Kidney (tissue), 14 donors: ENCODE data around the gene PGBD4. TPM values are rescaled to one million over a fixed set of nuclear protein-coding genes. Genes with fewer than 3 reads are reported as not detected.

ENCODE experiments used
- DNase-seq, 5 donors: peaks; one replicate each; pipeline ENCODE4 v3.0.0-alpha.2; 2013 to 2020
- FAIRE-seq: peaks from 2 replicates; lab custom pipeline; 2012; peaks lifted over from hg19 to GRCh38; lab: Jason Lieb, UNC
- H3K27ac ChIP-seq, 2 donors: one replicate each; pipeline ENCODE4 v1.7.0; 2013; ENCODE audit warnings: low read depth in 2 of 2, low read length in 2 of 2, inconsistent platforms in 1 of 2
- H3K27me3 ChIP-seq: one replicate; pipeline ENCODE4 v1.7.1; 2013; ENCODE audit warnings: low read length, inconsistent platforms; ENCODE audit not compliant: control insufficient read depth, insufficient read depth
- H3K36me3 ChIP-seq, 3 donors: one replicate each; pipeline versions ENCODE4 v1.7.0 to v1.7.1; 2013; ENCODE audit warnings: low read length in 3 of 3, control low read depth in 1 of 3, inconsistent platforms in 1 of 3; ENCODE audit not compliant: insufficient read depth in 3 of 3, control insufficient read depth in 2 of 3
- H3K4me1 ChIP-seq, 3 donors: one replicate each; pipeline versions ENCODE4 v1.7.0 to v1.7.1; 2013; ENCODE audit warnings: low read length in 3 of 3, inconsistent platforms in 1 of 3, low read depth in 1 of 3; ENCODE audit not compliant: control insufficient read depth in 2 of 3, insufficient read depth in 2 of 3
- H3K4me3 ChIP-seq, 3 donors: one replicate each; pipeline versions ENCODE4 v1.7.0 to v1.8.1; 2013; ENCODE audit warnings: low read length in 3 of 3, control low read depth in 1 of 3, inconsistent platforms in 1 of 3
- H3K9ac ChIP-seq, 3 donors: one replicate each; pipeline versions ENCODE4 v1.7.0 to v1.7.1; 2013; ENCODE audit warnings: low read length in 3 of 3, control low read depth in 1 of 3, inconsistent platforms in 1 of 3
- H3K9me3 ChIP-seq, 3 donors: one replicate each; pipeline versions ENCODE4 v1.7.0 to v1.7.1; 2013; ENCODE audit warnings: low read length in 3 of 3, control low read depth in 1 of 3, inconsistent platforms in 1 of 3; ENCODE audit not compliant: control insufficient read depth in 2 of 3, insufficient read depth in 1 of 3
- intact Hi-C: fragments of 100-400 bp; cut with DNase I; formaldehyde crosslinking; loops from one replicate; pipeline ENCODE4 v1.11.1; 2022
- polyA plus RNA-seq: library from polyadenylated mRNA; stranded (reverse); fragments of 350-450 nt; fragmentation: Illumina TruSeq; extraction: RNeasy Lipid Tissue Mini Kit (QIAGEN cat#74804); gene quantifications from one replicate; pipeline ENCODE4 v1.2.3, GENCODE V29; 2014; ENCODE audit warnings: low read depth, low replicate concordance; ENCODE audit not compliant: insufficient read depth
- total RNA-seq: library from RNA; stranded (reverse); fragmentation: NEBNext Ultra II Directional; extraction: Animal tissue kit (Norgen Biotek cat#: 25700); gene quantifications from one replicate; pipeline ENCODE4 v1.2.1, GENCODE V29; 2021
- TF ChIP-seq, protein P1 (sequence below): IDR thresholded peaks from 3 replicates; pipeline ENCODE4 v1.5.1; 2012; ENCODE audit warnings: mild to moderate bottlenecking, moderate library complexity, borderline replicate concordance; ENCODE audit not compliant: insufficient read depth; ENCODE audit errors: extremely low read depth
- donor health status: control.
- donor health status: control.
- donor health status: control.
- donor health status: control.
- donor health status: control.
- donor health status: DM: yes; HTN: yes; CAD: no.
- donor health status: Normal renal cell carcinoma (clear cell type).

The PGBD4 gene
- total and polyA plus RNA-seq, 2 donors from 2014 or later, result 0.90 to 1.8 TPM

DNA sequence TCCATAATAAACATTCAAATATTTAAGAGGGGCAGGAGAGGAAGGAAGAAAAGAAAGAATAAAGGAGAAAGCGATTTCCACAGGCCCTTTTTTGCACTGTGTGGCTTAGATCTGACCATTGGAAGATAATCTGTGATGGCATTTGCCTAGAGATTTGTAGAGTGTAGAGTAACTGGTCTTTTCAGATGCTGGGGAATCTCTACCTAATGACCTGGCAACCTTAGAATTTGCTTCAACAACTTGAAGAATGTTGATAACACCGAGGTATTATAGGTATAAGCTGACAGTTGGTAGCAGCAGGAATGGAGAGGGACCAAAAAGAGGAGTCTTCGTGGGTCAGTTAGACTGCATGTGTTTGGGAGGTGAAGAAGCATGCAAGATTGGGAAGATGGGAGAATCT, 41.9 kb upstream of the PGBD4 start:
- TF ChIP-seq, protein P1, sequence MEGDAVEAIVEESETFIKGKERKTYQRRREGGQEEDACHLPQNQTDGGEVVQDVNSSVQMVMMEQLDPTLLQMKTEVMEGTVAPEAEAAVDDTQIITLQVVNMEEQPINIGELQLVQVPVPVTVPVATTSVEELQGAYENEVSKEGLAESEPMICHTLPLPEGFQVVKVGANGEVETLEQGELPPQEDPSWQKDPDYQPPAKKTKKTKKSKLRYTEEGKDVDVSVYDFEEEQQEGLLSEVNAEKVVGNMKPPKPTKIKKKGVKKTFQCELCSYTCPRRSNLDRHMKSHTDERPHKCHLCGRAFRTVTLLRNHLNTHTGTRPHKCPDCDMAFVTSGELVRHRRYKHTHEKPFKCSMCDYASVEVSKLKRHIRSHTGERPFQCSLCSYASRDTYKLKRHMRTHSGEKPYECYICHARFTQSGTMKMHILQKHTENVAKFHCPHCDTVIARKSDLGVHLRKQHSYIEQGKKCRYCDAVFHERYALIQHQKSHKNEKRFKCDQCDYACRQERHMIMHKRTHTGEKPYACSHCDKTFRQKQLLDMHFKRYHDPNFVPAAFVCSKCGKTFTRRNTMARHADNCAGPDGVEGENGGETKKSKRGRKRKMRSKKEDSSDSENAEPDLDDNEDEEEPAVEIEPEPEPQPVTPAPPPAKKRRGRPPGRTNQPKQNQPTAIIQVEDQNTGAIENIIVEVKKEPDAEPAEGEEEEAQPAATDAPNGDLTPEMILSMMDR, result no peak
- Histone ChIP-seq H3K27me3 (no peaks in the 10 kb centered on the region), H3K4me1 (peaks cover 0 to 3% (median 3%) of the 10 kb centered on the region in 3 donors), H3K9ac (no peak overlapping the region), H3K9me3 (no peaks in the 10 kb centered on the region), H3K36me3 (no peaks in the 10 kb centered on the region), H3K4me3 (no peak overlapping the region), H3K27ac (no peak overlapping the region)
- intact Hi-C loops, result loop anchor here (10.0 kb wide), 1 partner anchor 155 kb away; the partner anchor contains the start of gene KATNBL1
- DNase-seq (no peak), FAIRE-seq (no peak)

- intact Hi-C loops, result loop anchor here (10.0 kb wide), 1 partner anchor 150 kb away; the partner anchor contains the start of gene KATNBL1
- Histone ChIP-seq H3K27ac (no peak overlapping the region), H3K36me3 (no peaks in the 10 kb centered on the region), H3K9ac (no peak overlapping the region), H3K27me3 (no peaks in the 10 kb centered on the region), H3K4me3 (no peak overlapping the region), H3K9me3 (no peaks in the 10 kb centered on the region), H3K4me1 (no peaks in the 10 kb centered on the region)
- FAIRE-seq, result no peak
- TF ChIP-seq, protein P1, result no peak
- DNase-seq, result no peak
Observed at GRCh38 chr15:34064438-34064837, 37.4 kb upstream of the PGBD4 start.

- no peaks in the 10 kb centered on the region for H3K9me3 ChIP-seq
- DNase-seq, result no peak
Observed at GRCh38 chr15:34065261-34065660, 36.6 kb upstream of the PGBD4 start.

More at GRCh38 chr15:34065261-34065660, 36.6 kb upstream of the PGBD4 start:
- no peak overlapping the region for H3K9ac ChIP-seq
- no peaks in the 10 kb centered on the region for H3K4me1 ChIP-seq
- TF ChIP-seq, protein P1, result no peak
- H3K4me3 ChIP-seq, result no peak overlapping the region
- no peak for FAIRE-seq
- intact Hi-C loops, result loop anchor here (10.0 kb wide), 1 partner anchor 150 kb away; the partner anchor contains the start of gene KATNBL1
- no peak overlapping the region for H3K27ac ChIP-seq
- H3K36me3 ChIP-seq, result no peaks in the 10 kb centered on the region
- H3K27me3 ChIP-seq, result no peaks in the 10 kb centered on the region
